ENCODE results near the gene ZC3H18.
"Not testable (repeated sequence)": the region's sequence is repeated elsewhere in the genome, so short reads cannot be mapped to it uniquely, and the experiment has no call there.

The ZC3H18 gene

DNA sequence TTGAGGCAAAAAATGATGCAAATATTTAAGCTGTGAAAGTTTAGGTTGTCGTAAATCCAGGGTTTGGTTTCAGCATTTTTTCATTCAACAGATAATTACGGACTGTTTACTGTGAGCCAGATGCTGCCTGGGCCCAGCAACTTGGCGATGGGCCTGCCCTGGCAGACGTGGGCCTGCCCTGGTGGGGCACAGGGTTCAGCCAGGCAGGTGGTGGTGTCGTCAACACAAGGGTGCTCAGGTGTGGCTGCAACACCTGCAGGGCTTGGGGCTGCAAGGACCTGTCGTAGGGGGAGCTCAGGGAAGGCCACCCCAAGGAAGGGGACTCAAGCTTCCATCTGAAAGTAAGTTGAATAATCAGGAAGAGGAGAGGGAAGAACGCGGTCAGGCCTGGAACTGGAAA, 15.1 kb downstream of the ZC3H18 start:
- DNase-seq = no peak

DNA sequence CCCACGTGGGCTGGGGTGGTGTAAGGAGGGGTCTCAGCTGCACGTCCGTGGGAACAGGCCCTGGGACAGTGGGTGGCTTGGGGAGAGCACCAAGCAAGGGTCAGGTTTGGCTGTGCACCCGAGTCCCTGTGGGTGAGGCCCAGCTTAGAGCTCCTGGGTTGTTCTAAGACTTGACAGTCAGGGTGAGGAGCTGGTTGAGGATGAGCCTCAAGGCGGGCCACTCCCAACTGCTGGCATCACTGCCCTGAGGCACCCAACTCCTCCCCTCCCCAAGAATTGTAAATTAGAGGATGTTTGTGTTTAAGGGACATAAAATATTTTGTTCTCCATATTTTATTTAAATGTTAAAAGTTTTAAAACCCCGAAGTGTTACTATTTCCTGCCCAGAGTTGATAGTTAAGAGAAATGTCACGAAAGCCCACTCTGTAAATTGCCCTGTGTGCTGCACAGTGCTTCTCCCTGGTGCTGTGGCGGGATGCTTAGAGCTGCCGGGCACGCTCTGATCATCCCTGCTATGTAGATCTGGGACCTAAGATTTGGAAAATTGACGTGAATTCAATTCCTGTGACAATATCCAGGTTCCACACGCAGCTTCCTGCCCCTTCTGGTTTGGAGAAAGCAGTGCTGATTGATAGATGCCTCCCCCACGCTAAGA, 15.9 kb downstream of the ZC3H18 start:
- DNase-seq = no peak

DNA sequence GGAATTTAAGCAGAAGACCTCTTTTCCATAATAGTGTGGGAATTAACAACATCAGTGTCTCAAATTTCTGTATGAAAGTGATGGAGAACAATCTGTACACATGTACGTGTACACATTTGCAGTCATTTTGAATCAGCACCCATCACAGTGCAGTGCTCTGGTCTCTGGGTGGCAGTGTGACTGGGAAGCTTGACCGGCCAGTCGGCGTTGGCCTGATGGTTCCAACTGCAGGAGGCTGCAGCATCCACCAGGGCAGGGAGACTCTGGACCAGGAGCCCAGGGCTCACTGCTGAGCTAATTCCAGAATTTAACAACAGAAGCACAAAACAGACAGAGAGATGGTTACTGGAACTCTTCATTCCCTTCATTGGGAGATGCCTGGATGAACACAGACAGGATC, 17.9 kb downstream of the ZC3H18 start:
- no peak for DNase-seq

DNA sequence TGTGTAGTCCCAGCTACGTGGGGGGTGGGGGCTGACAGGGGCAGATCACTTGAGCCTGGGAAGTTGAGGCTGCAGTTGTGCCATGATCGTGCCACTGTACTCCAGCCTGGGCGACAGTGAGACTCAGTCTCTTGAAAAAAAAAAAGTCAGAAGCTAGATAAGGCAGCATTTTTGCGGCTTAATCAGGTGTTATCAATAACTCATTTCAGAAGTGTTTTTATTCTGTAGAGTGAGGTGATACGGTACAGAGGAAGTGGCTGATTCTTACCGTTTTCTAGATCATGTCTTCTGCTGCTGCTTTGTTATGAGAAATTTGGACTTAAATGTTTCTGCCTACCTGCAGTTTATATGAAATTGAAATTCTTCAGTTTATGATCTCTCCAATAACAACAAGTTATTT, 18.6 kb downstream of the ZC3H18 start:
- no peak for DNase-seq

DNA sequence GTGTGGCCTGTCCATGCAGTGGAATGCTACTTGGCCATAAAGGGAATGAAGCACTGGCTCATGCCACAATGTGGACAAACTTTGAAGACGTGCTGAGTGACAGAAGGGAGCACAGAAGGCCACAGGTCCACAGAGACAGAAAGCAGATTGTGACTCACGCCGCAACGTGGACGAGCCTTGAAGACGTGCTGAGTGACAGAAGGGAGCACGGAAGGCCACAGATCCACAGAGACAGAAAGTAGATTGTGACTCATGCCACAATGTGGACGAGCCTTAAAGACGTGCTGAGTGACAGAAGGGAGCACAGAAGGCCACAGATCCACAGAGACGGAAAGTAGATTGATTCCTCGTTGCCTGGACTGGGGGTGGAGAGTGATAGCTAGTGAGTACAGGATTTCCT, 19.2 kb downstream of the ZC3H18 start:
- peak; percentile 32 for DNase-seq

DNA sequence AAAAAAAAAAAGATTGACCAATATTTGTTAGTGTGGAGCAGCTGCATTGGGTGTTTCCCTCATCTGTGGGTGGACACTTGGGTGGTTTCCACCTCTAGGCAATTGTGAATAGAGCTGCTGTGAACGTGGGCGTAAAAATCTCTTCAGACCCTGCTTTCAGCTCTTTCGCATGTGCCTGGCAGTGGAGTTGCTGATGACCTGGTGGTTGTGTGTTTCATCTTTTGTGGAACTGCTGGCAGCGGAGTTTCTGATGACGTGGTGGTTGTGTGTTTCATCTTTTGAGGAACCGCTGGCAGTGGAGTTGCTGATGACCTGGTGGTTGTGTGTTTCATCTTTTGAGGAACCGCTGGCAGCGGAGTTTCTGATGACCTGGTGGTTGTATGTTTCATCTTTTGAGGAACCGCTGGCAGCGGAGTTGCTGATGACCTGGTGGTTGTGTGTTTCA, 21.4 kb downstream of the ZC3H18 start:
- DNase-seq = peak; percentile 22

DNA sequence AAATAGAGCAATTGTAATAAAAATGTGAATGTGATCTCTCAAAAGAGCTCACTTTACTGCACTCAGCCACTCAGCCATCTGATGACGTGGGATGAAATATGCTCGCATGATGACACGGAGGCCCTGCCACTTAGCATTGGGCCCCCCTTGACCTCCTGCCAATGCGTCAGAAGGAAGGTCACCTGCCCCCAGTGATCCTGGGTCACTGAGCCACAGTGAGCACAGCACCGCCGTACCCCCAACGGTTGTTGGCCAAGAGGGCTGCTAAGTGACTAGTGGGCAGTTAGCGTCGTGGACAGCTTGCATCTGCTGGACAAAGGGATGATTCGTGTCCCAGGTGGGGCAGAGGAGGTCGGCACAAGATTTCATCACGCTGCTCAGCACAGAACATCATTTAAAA, 22.9 kb downstream of the ZC3H18 start:
- DNase-seq = no peak

DNA sequence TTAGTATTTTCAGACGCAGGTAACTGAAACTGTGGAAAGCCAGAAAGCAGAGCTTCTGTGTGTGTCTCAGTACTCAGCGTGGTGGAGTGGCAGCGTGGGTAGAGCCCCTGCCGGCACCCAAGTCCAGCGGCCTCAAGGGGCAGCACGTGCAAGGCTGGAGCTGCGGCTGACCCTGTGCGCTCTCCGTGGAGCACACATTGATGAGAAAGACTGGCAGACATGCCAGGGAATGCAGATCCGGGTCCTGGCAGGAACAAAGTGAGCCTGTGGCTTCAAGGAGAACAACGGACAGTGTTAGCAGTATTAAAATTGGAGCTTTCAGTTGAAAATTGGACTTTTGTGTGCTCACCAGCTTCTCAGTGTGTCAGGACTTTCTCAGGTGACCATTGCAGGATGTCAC, 23.3 kb downstream of the ZC3H18 start:
- no peak for DNase-seq

DNA sequence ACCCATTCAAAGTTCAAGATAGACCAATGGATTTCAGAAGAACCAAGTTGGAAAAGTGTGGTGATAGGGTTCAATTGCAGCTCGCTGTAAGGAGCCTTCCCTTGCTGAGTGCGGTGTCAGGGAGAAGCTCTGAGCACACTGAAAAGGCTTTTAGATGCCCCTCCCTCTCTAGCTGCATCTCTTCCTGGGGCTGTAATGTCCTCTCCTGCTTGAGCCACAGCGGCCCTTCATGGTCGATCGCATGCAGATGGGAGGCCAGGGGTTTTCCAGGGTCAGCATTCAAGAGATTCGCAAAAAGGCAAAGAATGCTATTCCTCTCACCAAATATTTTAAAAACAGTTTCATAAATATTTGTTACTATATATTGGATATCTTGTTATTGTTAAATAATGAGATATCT, 23.7 kb downstream of the ZC3H18 start:
- no peak for DNase-seq

DNA sequence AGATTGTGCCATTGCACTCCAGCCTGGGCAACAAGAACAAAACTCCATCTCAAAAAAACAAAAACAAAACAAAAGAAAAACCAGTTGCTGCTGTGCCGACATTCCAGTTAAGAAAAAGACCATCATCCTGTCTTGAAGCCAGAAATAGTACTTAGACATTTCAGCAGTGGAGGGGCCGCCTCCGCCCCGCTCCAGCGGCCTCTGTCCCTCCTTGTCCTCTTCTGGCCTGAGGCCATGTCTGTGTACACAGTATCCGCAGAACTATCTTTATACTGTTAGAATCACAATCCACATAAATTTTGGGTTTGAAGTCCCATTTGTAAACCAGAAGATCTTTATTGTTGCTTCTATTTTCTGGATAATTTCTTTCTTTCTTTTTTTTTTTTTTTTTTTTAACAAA, 24.9 kb downstream of the ZC3H18 start:
- no peak for DNase-seq

DNA sequence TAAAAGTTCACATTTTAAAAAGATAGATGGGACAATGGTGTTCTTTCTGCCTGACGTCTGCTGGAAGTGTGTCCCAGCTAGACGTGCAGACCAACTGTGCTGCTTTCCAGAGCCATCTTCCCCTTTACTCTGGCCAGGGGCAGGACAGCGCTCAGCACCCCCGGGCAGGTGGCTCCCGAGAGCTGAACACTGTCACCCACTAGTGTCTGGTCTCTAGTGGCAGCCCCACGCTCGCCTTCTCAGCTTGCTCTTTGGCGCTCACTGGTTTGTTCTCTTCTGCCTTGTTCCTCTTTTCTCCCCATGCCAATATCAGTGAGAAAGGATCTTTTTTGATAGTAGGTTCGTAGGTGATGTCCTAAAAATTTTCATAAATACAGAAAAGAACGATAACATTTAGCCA, 25.7 kb downstream of the ZC3H18 start:
- no peak for DNase-seq

DNA sequence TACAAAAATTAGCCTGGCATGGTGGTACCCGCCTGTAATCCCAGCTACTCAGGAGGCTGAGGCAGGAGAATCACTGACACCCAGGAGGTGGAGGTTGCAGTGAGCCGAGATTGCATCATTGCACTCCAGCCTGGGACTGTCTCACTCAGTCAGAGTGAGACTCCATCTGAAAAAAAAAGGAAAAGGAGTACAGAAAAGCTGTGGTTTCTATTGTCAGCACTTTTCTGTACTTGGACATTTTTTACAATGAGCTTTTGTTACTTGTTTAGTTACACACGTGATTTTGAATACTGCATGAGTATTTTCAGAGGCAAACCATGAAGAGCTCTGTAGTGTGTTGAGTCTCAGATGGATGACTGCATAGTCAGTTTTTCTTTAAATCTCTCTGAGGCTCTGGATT, 26.3 kb downstream of the ZC3H18 start:
- DNase-seq = no peak

DNA sequence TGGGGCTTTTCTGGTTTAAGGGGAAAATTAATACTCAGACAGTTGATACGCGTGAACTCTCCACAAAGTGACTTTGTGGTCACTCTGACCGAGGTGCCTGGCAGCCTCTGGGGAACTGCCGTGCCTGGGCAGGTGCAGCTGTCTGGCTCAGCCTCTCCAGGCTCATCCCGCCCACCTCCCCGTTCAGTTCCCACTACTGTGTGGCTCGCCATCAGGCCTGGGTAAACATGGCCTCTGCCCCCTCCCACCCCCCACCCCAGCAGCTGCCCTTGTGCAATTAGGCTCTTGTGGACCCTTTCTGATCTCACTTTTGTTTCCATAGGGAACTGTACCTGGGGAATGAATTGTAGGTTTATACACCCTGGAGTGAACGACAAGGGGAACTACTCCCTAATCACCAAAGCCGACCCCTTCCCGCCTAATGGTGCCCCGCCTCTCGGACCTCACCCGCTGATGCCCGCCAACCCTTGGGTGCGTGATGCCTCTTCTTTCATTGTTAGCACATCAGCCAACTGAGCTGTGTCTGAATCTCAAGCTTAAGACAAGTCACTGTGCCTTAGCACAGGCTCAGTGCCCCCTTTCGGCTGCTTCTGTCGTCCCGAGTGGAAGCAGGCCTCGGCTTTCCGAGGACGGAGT, 27.8 kb downstream of the ZC3H18 start:
- no peak for DNase-seq

DNA sequence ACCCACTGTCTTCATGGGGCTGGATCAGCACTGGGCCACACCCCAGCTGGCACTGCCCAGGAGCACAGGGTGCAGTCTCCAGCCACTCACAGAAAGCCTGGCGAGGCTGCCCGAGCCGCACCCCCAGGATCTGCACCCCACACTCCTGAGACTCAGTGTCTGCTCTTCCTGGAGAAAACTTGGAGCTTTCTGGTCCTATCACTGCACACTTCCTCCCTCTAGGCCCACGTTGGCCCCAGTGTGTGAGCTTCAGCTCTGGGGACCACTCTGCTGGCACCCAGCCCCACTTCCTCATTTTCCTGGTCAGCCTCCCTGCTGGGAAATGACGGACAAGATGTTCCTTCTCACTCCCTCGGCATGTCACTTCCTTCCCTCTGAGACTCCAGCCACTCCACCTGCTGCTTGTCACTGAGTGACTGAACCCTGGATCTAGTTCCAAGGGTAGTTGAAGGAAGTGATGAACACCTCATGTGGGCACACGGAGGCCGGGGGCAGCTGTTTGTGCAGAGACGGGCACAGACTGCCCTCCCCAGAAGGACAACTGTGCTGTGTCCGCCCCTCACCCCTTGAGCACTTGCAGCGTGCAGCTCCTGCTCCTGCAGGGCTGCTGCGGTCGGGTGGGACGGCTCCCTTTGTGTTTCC, 29.0 kb downstream of the ZC3H18 start:
- no peak for DNase-seq

DNA sequence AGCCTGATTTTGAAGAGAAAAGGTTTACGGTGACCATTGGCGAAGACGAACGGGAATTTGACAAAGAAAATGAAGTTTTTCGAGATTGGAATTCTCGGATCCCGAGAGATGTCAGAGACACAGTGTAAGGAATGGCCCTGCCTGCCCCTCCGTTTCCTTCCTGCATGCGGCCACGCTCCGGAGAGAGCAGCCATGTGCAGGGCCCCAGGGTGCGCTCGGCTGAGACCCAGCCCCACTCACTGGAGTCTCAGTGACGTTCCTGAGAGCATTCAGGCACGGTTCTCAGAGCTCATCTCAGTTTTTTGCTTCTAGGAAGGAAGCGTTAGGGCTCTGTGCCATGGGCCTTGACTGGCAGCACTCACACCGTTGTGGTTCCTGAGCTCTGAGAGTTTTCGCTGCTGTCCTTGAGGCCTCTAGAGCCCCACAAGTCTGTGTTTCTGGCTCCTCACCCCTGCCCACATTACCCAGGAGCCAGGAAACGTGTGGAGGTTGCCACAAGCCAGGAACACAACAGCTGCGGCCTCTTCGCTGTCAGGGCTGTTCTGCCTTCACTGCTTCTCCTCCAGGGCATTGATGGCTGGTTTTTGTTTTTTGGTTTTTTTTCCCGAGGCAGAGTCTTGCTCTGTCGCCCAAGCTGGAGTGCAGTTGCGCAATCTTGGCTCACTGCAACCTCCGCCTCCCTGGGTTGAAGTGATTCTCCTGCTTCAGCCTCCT, 29.8 kb downstream of the ZC3H18 start:
- no peak for DNase-seq

DNA sequence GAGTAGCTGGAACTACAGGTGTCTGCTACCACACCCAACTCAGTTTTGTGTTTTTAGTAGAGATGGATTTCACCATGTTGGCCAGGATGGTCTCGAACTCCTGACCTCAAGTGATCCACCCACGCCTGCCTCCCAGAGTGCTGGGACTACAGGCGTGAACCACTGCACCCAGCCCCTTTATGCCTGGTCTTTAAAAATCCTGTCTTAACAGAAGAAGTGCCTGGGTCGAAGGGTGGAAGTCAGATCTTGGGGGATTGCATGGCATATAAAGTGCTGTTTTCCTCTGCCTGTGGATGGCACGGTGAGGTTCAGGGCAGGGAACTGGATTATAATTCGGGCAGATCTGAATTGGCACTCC, 30.3 kb downstream of the ZC3H18 start:
- DNase-seq = no peak

DNA sequence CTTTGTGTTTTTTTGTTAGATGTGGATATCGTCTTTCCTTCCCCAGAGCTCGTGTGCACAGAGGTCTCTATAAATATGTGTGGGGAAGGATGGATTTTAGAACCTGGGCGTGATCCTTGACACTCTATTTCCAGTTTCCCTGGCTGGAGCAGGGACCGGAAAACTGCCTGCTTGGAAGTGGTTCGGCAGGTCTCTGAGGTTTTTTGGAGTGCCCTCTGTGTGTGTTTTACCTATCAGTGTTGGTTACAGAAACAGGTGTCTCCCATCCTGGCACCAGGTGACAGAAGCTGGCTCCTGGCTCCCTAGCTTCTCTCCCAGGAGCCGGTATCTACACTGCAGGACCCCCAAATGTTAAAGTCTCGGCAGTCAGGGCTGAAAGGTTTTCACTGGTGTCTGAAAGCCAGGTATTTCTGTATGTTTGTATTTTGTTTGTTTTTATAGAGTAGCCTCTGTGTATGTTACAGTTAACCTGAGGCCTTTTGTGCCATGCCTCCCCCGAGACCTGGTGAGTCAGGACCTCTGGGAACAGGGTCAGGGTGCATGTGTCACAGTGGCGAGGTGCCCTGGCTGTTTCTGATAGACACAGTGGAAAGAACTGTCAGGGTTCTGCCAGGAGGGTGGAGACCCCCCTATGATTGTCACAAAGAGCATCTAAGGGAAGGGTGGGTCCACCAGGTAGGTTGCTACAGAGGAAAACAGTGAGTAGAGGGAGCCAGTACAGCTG, 31.3 kb downstream of the ZC3H18 start:
- no peak for DNase-seq

DNA sequence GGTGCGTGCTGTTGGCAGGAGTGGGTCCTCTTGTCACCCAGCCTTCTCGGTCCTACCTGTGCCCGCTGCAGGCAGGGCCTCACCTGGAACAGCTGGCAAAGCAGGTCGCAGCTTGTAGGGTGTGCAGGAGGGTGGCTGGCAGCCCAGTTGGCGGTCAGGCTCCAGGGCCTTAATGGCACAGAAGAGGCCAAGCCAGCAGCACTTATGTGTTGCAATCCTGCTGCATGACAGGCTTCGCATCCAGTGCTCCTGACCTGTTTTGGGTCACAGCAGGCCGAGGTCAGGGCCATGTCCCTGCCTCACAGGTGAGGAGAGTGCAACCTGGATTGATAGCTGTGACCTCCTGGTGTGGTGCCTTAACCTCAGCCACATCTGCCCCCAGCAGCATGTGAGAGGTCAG, 31.9 kb downstream of the ZC3H18 start:
- no peak for DNase-seq

DNA sequence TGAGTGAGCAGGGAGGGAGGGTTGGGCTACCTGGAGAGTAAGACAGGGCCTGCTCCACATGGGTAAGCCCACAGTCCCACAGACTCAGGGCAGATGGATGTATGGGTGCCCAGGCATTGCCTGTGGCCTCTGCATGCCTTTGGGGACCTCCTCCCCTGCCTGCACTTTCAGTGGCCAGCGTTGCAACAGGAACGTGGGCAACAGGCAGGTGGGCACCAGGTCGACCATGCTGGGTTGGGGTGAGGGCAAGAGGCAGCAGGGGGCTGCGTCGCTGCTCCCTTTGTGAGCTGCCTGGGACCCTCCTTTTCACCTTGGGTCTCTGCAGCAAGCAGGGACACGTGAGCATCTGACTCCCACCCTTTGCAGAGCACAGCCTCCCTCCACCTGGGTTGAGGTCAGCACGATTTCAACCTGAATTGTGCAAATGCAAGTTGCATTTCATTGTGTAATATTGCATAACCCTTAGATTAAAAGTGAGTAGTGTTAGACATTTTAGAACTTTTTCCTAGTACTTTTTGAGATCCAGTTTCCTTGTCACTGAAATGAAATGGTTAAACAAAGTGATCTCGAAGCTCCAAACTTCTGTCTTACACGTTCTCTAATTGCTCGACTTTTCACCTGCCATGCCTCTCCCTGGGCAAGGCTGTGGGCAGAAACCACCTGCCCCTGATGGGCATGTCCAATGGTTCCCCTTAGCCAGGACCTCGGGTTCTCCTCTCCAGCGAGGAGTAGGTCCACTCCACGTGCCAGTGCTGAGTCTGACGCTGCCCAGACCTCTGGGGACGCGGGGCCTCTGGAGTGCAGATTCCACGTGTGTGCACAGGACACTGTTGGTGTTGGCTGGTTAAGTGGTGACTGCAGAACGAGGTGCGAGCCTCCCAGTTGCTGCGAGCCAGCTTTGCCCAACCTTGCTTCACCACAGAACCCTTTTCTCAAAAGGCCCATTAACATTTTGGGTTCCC, 35.3 kb downstream of the ZC3H18 start:
- no peak for DNase-seq

DNA sequence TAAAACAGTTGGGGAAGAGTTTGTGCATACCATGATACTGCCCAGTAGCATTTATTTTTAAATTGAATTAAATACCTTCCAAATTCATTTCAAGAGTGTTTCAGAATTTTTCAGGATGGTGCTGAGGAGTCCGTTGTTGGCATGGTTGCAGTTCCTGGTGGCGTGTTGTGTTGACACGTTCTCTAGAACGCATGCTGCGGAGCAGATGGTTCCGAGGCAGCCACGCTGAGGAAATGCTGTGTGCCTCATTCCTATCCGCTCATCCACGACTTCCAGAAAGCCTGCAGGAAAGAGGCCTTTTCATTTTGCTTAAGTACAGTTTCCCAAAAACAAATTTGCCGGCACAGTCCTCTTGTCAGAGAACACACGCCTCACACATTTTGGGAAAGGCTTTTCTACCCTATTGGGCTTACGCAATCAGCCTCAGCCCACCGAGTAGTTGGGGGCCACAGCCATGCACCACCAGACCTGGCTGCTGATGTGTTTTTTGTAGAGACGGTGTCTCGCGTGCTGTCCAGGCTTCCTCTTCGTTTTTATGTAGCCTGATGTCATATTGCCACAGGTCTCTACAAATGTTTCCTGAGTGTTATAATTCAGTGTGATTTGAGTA, 36.0 kb downstream of the ZC3H18 start:
- DNase-seq = no peak

DNA sequence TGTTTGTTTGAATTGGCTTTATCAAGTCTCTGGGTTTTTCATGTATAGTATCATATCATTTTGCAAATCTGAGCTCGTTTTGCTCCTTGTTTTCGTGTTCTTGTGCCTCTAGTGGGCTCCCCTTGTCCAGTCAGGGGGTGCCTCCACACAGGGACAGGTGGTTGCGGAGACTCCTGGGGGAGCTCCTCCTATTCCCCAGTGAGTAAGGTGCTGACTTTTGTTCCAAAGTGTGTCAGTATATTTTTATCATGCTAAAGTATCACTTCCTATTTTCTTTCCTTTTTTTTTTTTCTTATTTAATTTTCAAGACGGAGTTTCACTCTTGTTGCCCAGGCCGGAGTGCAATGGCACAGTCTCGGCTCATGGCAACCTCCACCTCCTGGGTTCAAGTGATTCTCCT, 37.9 kb downstream of the ZC3H18 start:
- DNase-seq = no peak

DNA sequence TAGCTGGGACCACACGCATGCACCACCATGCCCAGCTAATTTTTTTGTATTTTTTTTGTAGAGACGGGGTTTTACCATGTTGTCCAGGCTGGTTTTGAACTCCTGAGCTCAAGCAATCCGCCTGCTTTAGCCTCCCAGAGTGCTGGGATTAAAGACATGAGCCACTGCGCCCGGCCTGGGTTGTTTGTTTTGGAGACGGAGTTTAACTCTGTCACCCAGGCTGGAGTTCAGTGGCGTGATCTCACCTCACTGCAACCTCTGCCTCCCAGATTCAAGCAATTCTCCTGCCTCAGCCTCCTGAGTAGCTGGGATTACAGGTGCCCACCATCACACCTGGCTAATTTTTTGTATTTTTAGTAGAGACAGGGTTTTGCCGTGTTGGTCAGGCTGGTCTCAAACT, 39.2 kb downstream of the ZC3H18 start:
- not testable (repeated sequence) for DNase-seq

All from CD4-positive, alpha-beta T cell treated with Interleukin-6 for 4 hours (primary cell).